PC-3 (cell line): ENCODE results near the gene CDKN1B.

ENCODE experiments used
- EZH2 ChIP-seq: fragments of 300-600 bp; sonication (generic); IDR thresholded peaks from one replicate; pipeline ENCODE4 v1.6.1; 2017; ENCODE audit warnings: antibody characterized with exemption, mild to moderate bottlenecking, low read length; ENCODE audit not compliant: unreplicated experiment
- TF ChIP-seq, protein P1 (sequence below): fragments of 300-600 bp; sonication (generic); conservative IDR thresholded peaks from 2 replicates; pipeline ENCODE4 v1.5.1; 2017; ENCODE audit warnings: antibody characterized with exemption, low read depth, mild to moderate bottlenecking, low read length

- TF ChIP-seq, protein P1, sequence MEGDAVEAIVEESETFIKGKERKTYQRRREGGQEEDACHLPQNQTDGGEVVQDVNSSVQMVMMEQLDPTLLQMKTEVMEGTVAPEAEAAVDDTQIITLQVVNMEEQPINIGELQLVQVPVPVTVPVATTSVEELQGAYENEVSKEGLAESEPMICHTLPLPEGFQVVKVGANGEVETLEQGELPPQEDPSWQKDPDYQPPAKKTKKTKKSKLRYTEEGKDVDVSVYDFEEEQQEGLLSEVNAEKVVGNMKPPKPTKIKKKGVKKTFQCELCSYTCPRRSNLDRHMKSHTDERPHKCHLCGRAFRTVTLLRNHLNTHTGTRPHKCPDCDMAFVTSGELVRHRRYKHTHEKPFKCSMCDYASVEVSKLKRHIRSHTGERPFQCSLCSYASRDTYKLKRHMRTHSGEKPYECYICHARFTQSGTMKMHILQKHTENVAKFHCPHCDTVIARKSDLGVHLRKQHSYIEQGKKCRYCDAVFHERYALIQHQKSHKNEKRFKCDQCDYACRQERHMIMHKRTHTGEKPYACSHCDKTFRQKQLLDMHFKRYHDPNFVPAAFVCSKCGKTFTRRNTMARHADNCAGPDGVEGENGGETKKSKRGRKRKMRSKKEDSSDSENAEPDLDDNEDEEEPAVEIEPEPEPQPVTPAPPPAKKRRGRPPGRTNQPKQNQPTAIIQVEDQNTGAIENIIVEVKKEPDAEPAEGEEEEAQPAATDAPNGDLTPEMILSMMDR, result no peak
- no peak for TF ChIP-seq EZH2
Measured at GRCh38 chr12:12721176-12721751, 4.1 kb downstream of the CDKN1B start.
